ENCODE data around the gene GATM. TPM values are rescaled to one million over a fixed set of nuclear protein-coding genes. Genes with fewer than 3 reads are reported as not detected.

The GATM gene, protein sequence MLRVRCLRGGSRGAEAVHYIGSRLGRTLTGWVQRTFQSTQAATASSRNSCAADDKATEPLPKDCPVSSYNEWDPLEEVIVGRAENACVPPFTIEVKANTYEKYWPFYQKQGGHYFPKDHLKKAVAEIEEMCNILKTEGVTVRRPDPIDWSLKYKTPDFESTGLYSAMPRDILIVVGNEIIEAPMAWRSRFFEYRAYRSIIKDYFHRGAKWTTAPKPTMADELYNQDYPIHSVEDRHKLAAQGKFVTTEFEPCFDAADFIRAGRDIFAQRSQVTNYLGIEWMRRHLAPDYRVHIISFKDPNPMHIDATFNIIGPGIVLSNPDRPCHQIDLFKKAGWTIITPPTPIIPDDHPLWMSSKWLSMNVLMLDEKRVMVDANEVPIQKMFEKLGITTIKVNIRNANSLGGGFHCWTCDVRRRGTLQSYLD
- total RNA-seq, result 2.1 and 3.2 TPM in 2 replicates

DNA sequence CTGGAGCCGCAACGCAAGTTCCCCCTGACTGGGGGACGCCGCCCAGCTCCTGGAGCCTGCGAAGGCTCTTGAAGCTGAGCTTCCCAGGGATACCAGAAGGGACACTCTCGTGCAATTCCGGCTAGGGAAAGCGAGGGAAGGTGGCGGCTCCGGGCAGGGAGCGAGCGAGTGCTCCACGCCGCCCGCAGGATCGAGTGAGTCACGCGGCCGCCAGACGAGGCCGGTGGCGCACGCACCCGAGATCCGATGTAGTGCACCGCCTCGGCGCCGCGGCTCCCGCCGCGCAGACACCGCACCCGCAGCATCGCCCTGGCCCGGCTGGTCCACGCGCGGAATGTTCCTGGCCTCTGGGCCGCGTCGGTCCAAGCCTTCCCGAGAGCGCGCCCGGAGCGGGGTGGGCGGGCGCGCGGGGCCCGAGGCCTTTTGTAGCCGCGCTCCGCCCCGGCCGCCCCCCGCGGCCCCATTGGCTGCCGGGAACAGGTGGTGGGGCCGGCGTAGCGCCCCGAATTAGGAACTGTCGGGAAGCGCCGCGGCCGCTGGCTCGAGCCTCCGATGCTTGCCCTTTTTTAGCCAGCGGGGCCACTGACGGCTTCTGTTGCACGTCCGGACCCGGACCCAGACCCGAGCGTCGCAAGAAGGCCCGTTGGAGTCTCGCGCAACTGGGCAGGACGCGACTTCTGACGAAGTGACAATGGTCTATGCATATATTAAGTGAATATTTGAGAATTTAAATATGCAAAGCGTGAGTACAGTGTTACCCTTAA is at the start of gene GATM:
Gene GATM (minus strand): TSS at position 396 of the 764 bp plus-strand sequence. CDS start 91 bp downstream, at position 305.

Other genes starting within 250 kb of the GATM start
- gene DUOXA1, start 248.7 kb downstream of the GATM start, total RNA-seq, result not detected in 2 replicates
- gene DUOX1, start 248.6 kb downstream of the GATM start, total RNA-seq, result 0.51 TPM in 1 of 2 replicates, not detected in the other
- gene SHF, start 190.6 kb downstream of the GATM start, total RNA-seq, result 3.3 and 7.1 TPM in 2 replicates
- gene SLC28A2, start 126.3 kb downstream of the GATM start, total RNA-seq, result not detected in 2 replicates
- gene SLC30A4, start 144.2 kb upstream of the GATM start, total RNA-seq, result 4.4 and 6.7 TPM in 2 replicates
- 21.9 and 25.1 TPM in 2 replicates for gene BLOC1S6, start 208.8 kb upstream of the GATM start, total RNA-seq

All from mesangial cell (primary cell).